Measurements from ENCODE around the gene THAP3. TPM values are rescaled to one million over a fixed set of nuclear protein-coding genes. Genes with fewer than 3 reads are reported as not detected.

Gene THAP3
- total and polyA plus RNA-seq, 2 of the 4 experiments (the other 2 are of a cell fraction) = 14.2 to 14.9 TPM

DNA sequence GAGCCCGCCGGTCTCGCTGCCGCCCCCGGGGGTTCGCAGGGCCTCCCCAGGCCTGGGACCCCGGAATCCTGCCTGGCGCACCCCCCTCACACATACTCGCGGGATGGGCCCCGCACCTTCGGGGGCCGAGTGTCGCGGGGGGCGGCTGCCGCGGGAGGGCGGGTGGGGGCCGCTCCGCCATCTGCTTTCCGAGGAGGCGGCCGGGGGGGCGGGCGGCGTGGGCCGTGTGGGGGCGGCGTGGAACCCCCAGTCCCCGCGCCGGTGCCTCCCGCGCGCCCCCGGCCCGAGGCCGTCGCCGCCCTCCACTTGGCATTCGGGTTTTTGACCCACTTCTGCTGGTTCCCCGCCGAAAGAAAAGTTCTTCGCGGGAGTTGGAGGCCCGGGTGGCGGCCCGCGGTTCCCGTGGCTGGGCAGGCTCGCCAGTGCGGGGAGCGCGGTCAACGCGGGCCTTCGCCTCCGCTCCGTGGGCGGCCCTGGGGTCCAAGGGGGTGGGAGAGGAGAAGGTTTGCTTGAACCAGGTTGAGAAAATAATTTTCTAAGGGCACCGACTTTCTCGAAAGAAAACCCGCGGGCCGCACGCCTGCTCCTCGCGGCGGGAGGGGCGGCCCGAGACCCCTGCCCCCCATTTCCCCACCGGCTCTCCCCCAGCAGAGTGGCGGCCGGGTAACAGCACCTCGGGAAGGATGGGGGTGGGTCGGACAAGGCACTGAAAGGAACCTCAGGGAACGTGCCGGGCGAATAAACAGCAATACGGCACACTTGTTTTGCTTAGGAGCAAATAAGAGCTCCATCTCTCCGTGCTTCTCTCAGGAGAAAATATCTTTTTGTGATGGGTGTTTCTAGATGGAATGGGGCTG lies 9.5 kb upstream of the THAP3 start:
- no peak overlapping the region for H4K91ac ChIP-seq (ENCODE audit: insufficient read depth, low read depth, low read length)
- ChIA-PET CTCF (no interaction called here), POLR2A (ENCODE audit: unreplicated experiment) (no interaction called here)
- peaks cover 18% of the 10 kb centered on the region for H3K36me3 ChIP-seq (ENCODE audit: control insufficient read depth, insufficient read depth, low read length)
- H3K56ac ChIP-seq (ENCODE audit: extremely low read depth, insufficient read depth, low read length) = no peak overlapping the region
- H2BK120ac ChIP-seq (ENCODE audit: low read depth, low read length) = no peak overlapping the region; the same call in 1 of the 2 replicates
- in situ Hi-C loops (cut with MboI; ENCODE audit: low sequenced_read_pairs) (no loop called here), dilution Hi-C loops (cut with HindIII; ENCODE audit: low sequenced_read_pairs, unreplicated experiment) (no loop called here), intact Hi-C loops (cut with micrococcal nuclease) (no loop called here)
- H3K4me1 ChIP-seq (ENCODE audit: control insufficient read depth, insufficient read depth, low read length) = peaks cover 3% of the 10 kb centered on the region; the same call in 1 of the 2 replicates
- peak overlapping the region; percentile 69; the same call in 1 of the 2 replicates for H3K23ac ChIP-seq (ENCODE audit: low read depth, low read length)
- no peak for ATAC-seq (ENCODE audit: low read depth)
- H2BK20ac ChIP-seq (ENCODE audit: low read depth, low read length) = no peak overlapping the region
- BruUV-seq (replicated peaks) = no TSS peak
- H3K4me2 ChIP-seq (ENCODE audit: low read depth, low read length) = peak overlapping the region; percentile 91
- peak overlapping the region; percentile 97 for H3K4me3 ChIP-seq (ENCODE audit: insufficient read depth, low read depth, low read length)
- peak overlapping the region; percentile 10; the same call in 1 of the 2 replicates for H3K14ac ChIP-seq (replicated peaks; ENCODE audit: low read depth, low read length)
- no peaks in the 10 kb centered on the region; the same call in 1 of the 2 replicates for H3K9me1 ChIP-seq (ENCODE audit: insufficient read depth, low read length)
- H3K18ac ChIP-seq (ENCODE audit: low read depth, low read length) = peak overlapping the region; percentile 52; the same call in 1 of the 2 replicates
- no peak overlapping the region for H2BK5ac ChIP-seq (ENCODE audit: low read depth, low read length, poor library complexity, severe bottlenecking)
- no peak overlapping the region; the same call in 1 of the 2 replicates for H2AK5ac ChIP-seq (ENCODE audit: low read depth, low read length)
- H4K20me1 ChIP-seq (ENCODE audit: insufficient read depth, low read length) = peaks cover 39% of the 10 kb centered on the region
- H2AK9ac ChIP-seq (replicated peaks; ENCODE audit: low read depth, low read length, poor library complexity) = peak overlapping the region; percentile 95
- no peaks in the 10 kb centered on the region for H3K27me3 ChIP-seq (ENCODE audit: control insufficient read depth, insufficient read depth, low read length)
- DNase-seq = no peak
- 1% methylated on average over 18 of the region's 82 CpGs; no CpG with 5 or more reads in 1 of the 2 experiments for WGBS, 2 experiments (ENCODE audit: extremely low coverage in 2 of 2, insufficient read length in 1 of 2)
- H3K27ac ChIP-seq (ENCODE audit: insufficient read depth, low read length) = peak overlapping the region; percentile 65
- H4K5ac ChIP-seq (ENCODE audit: low read depth, low read length) = no peak overlapping the region
- TF ChIP-seq MXI1 (IDR thresholded peaks at IDR 0.05; ENCODE audit: borderline replicate concordance, low read depth, low read length) = no peak
- no peak for TF ChIP-seq RCOR1 (IDR thresholded peaks at IDR 0.05; ENCODE audit: insufficient replicate concordance, low read length)
- TF ChIP-seq, protein P1, sequence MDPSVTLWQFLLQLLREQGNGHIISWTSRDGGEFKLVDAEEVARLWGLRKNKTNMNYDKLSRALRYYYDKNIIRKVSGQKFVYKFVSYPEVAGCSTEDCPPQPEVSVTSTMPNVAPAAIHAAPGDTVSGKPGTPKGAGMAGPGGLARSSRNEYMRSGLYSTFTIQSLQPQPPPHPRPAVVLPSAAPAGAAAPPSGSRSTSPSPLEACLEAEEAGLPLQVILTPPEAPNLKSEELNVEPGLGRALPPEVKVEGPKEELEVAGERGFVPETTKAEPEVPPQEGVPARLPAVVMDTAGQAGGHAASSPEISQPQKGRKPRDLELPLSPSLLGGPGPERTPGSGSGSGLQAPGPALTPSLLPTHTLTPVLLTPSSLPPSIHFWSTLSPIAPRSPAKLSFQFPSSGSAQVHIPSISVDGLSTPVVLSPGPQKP (IDR thresholded peaks at IDR 0.05; ENCODE audit: borderline replicate concordance, low read depth, low read length) = no peak
- peak; percentile 37; the same call in 1 of the 2 replicates for TF ChIP-seq BHLHE40 (IDR thresholded peaks at IDR 0.05; ENCODE audit: low read depth, low read length)
- TF ChIP-seq POLR2A (IDR thresholded peaks at IDR 0.05; ENCODE audit: low read depth, low read length) = no peak
- H3K79me1 ChIP-seq (ENCODE audit: low read depth in 1 of 2, low read length in 2 of 2) = peaks cover 29 to 55% of the 10 kb centered on the region in 2 experiments
- H3K4ac ChIP-seq (ENCODE audit: low read depth, low read length) = 0 out of 2 replicates have a peak overlapping the region, but pooled peaks have one; percentile 48
- H3K9ac ChIP-seq (ENCODE audit: low read depth, low read length) = peak overlapping the region; percentile 85
- H3K9me3 ChIP-seq (ENCODE audit: control insufficient read depth, insufficient read depth, low read length) = no peaks in the 10 kb centered on the region
- peak overlapping the region in 1 of 2 experiments; percentile 2; a peak in 1 of 4 replicates for H4K8ac ChIP-seq (ENCODE audit: low read depth in 2 of 2, low read length in 2 of 2)
- peak overlapping the region; percentile 82 for H2AFZ ChIP-seq (replicated peaks; ENCODE audit: low read length, poor library complexity)
- H2BK15ac ChIP-seq (ENCODE audit: low read depth, low read length) = no peak overlapping the region
